Measurements from ENCODE around the gene CLIC3. TPM values are rescaled to one million over a fixed set of nuclear protein-coding genes. Genes with fewer than 3 reads are reported as not detected.

CLIC3 gene
- total RNA-seq, 4 donors from 2014 or later: 2.5 to 3.8 TPM; not detected in 2

DNA sequence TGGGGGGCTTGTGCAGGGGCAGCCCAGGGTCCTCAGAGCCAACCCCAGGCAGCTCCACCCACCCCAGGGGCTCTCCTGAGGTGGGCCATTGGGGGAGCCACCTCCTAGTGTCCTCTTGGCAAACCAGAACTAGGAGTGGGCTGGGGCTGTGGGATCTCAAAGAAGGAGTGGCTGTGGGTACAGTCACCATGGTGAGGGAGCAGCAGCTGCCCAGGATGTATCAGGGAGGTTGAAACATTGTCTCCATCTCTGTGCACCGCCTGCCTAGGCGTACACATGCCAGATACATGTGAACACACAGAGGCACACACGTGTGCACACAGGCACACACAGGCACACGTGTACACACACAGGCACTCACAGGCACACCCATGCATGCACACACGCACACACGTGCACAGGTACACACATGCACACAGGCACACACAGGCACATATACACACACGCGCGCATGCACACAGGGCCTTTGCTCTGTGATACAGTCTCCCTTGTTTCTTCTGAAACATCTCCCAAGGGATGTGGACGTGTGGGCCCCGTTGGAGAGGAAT is 33.6 kb downstream of the CLIC3 start:
- WGBS, 2 donors (ENCODE audit: low coverage in 1 of 2): 86% methylated on average over 11 of the region's 11 CpGs; no CpG with 5 or more reads in 1 of the 2 donors
- no peak for DNase-seq
- intact Hi-C loops (cut with DNase I; ENCODE audit: low total_unique reads) (no loop called here), in situ Hi-C loops (cut with MboI; ENCODE audit: low pct_ligation_motif_present in 1 of 4, low pct_unique_long_range_greater_than_20kb in 1 of 4, low sequenced_read_pairs in 3 of 4) (no loop called here)
- TF ChIP-seq, protein P1, sequence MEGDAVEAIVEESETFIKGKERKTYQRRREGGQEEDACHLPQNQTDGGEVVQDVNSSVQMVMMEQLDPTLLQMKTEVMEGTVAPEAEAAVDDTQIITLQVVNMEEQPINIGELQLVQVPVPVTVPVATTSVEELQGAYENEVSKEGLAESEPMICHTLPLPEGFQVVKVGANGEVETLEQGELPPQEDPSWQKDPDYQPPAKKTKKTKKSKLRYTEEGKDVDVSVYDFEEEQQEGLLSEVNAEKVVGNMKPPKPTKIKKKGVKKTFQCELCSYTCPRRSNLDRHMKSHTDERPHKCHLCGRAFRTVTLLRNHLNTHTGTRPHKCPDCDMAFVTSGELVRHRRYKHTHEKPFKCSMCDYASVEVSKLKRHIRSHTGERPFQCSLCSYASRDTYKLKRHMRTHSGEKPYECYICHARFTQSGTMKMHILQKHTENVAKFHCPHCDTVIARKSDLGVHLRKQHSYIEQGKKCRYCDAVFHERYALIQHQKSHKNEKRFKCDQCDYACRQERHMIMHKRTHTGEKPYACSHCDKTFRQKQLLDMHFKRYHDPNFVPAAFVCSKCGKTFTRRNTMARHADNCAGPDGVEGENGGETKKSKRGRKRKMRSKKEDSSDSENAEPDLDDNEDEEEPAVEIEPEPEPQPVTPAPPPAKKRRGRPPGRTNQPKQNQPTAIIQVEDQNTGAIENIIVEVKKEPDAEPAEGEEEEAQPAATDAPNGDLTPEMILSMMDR (IDR thresholded peaks at IDR 0.05): no peak
- TF ChIP-seq POLR2AphosphoS5 (IDR thresholded peaks at IDR 0.05): no peak
- TF ChIP-seq EP300 (IDR thresholded peaks at IDR 0.05; ENCODE audit: low read depth): no peak
- TF ChIP-seq POLR2A (IDR thresholded peaks at IDR 0.05): no peak
- Histone ChIP-seq H3K4me1 (peaks cover 0 to 19% (median 10%) of the 10 kb centered on the region in 4 donors), H3K9me3 (no peaks in the 10 kb centered on the region), H3K27me3 (peaks cover 5% of the 10 kb centered on the region), H3K4me3 (no peak overlapping the region), H3K27ac (no peak overlapping the region), H3K36me3 (no peaks in the 10 kb centered on the region)

DNA sequence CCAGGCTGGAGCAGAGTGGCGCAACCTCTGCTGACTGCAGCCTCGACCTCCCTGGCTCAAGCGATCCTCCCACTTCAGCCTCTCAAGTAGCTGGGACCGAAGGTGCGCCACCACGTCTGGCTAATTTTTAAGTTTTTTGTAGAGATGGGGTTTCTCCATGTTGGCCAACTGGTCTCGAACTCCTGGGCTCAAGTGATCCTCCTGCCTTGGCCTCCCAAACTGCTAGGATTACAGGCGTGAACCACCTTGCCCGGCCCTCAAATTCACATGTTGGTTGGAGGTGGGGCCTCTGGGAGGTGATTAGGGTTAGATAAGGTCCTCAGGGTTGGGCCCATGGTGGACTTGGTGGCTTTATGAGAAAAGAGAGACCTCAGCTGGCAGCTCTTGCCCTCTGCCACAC is 34.2 kb downstream of the CLIC3 start:
- no peak overlapping the region for H3K27ac ChIP-seq
- in situ Hi-C loops (cut with MboI; ENCODE audit: low pct_ligation_motif_present in 1 of 4, low pct_unique_long_range_greater_than_20kb in 1 of 4, low sequenced_read_pairs in 3 of 4): no loop called here
- WGBS, 2 donors (ENCODE audit: low coverage in 1 of 2): 91 to 100% methylated on average over 1 to 9 of the region's 9 CpGs
- no peaks in the 10 kb centered on the region for H3K9me3 ChIP-seq
- peaks cover 0 to 19% (median 10%) of the 10 kb centered on the region in 4 donors for H3K4me1 ChIP-seq
- TF ChIP-seq POLR2A (IDR thresholded peaks at IDR 0.05): no peak
- TF ChIP-seq, protein P1 (IDR thresholded peaks at IDR 0.05): no peak
- no peak overlapping the region for H3K4me3 ChIP-seq
- H3K36me3 ChIP-seq: no peaks in the 10 kb centered on the region
- H3K27me3 ChIP-seq: peaks cover 5% of the 10 kb centered on the region
- intact Hi-C loops (cut with DNase I; ENCODE audit: low total_unique reads): no loop called here
- DNase-seq: no peak

DNA sequence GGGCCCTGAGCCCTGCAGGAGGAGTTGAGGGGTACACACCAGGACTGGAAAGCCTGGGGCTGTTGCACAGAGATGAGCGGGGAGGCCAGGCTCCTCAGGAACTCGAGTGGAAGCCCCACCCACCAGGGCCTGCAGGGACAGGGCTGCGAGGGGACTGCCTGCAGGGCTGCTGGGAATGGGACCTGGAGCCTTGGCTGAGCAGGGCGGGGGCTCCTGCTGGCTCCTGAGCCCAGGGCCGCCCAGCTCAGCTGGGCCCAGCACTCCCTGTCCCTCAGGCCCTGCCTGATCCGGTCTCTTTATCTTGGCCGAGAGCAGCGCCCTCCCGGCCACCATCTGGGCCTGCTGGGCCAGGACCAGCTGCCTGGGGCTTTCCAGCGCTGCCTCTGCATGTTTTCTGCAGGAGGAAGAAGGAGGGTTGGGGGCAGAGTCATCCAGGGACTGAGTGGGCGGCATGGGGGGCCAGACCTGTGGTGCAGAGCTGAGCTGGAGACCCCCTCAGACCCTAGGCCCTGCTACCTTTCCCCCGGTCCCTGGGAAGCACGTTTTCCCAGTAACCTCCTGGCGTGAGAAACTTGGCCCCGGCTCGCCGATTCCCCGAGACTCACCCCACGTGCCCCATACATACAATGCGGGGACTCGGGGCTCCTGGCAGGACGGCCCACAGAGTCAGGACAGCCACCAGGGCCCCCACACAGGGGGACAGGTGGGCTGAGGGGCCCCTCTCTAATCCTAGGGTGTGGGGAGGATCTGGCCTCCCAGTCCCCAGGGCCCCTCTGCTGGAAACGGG is 34.9 kb downstream of the CLIC3 start:
- peaks cover 0 to 19% (median 10%) of the 10 kb centered on the region in 4 donors for H3K4me1 ChIP-seq
- H3K9me3 ChIP-seq: no peaks in the 10 kb centered on the region
- in situ Hi-C loops (cut with MboI; ENCODE audit: low pct_ligation_motif_present in 1 of 4, low pct_unique_long_range_greater_than_20kb in 1 of 4, low sequenced_read_pairs in 3 of 4): no loop called here
- peaks cover 5% of the 10 kb centered on the region for H3K27me3 ChIP-seq
- intact Hi-C loops (cut with DNase I; ENCODE audit: low total_unique reads): no loop called here
- 74% methylated on average over 21 of the region's 23 CpGs; no CpG with 5 or more reads in 1 of the 2 donors for WGBS, 2 donors (ENCODE audit: low coverage in 1 of 2)
- no peak for TF ChIP-seq EP300 (IDR thresholded peaks at IDR 0.05; ENCODE audit: low read depth)
- TF ChIP-seq POLR2A (IDR thresholded peaks at IDR 0.05): no peak
- no peak for TF ChIP-seq POLR2AphosphoS5 (IDR thresholded peaks at IDR 0.05)
- TF ChIP-seq, protein P1 (IDR thresholded peaks at IDR 0.05): no peak
- no peak overlapping the region for H3K27ac ChIP-seq
- no peaks in the 10 kb centered on the region for H3K36me3 ChIP-seq
- no peak overlapping the region for H3K4me3 ChIP-seq
- DNase-seq: no peak

DNA sequence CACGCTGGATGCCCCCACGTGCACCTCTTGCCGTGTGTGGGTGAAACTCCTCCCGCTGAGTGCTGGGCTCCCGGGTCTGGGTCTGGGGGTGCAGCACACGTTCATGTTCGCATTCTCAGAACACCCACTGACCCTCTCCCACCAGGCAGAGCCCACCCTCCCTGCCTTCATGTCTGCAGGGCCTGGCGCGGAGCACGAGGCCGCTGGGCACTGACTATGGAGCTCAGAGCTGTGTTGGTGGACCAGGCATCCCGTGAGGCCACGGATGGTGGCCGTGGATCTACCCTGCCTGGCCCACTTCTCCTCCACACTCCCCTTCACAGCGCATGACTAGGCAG is 35.5 kb downstream of the CLIC3 start:
- intact Hi-C loops (cut with DNase I; ENCODE audit: low total_unique reads): no loop called here
- H3K27ac ChIP-seq: no peak overlapping the region

More for the DNA sequence above, 35.5 kb downstream of the CLIC3 start:
- H3K27me3 ChIP-seq: no peaks in the 10 kb centered on the region
- no peaks in the 10 kb centered on the region for H3K36me3 ChIP-seq
- peaks cover 0 to 14% (median 8%) of the 10 kb centered on the region in 4 donors for H3K4me1 ChIP-seq
- no peak for DNase-seq
- no peaks in the 10 kb centered on the region for H3K9me3 ChIP-seq
- in situ Hi-C loops (cut with MboI; ENCODE audit: low pct_ligation_motif_present in 1 of 4, low pct_unique_long_range_greater_than_20kb in 1 of 4, low sequenced_read_pairs in 3 of 4): no loop called here
- 89% methylated on average over 15 of the region's 15 CpGs; no CpG with 5 or more reads in 1 of the 2 donors for whole genome bisulfite sequencing, 2 donors (ENCODE audit: low coverage in 1 of 2)
- TF ChIP-seq POLR2A (IDR thresholded peaks at IDR 0.05): no peak
- TF ChIP-seq, protein P1 (IDR thresholded peaks at IDR 0.05): no peak
- TF ChIP-seq POLR2AphosphoS5 (IDR thresholded peaks at IDR 0.05): no peak
- TF ChIP-seq EP300 (IDR thresholded peaks at IDR 0.05; ENCODE audit: low read depth): no peak
- no peak overlapping the region for H3K4me3 ChIP-seq
